WTC11 (cell line): ENCODE results near the gene MRPL11. TPM values are rescaled to one million over a fixed set of nuclear protein-coding genes. Genes with fewer than 3 reads are reported as not detected.

ENCODE experiments used
- ATAC-seq: fragments of 200-7000 bp; cut with Tn5 transposase; 2 replicates; pipeline ENCODE4 v1.10.0; 2021; ENCODE audit warnings: mild to moderate bottlenecking, moderate library complexity
- CTCF ChIA-PET: fragments of 300-600 bp; sonication (Branson Sonifier 250); formaldehyde crosslinking; loops from one replicate; lab custom pipeline; 2021; ENCODE audit warnings: antibody characterized with exemption; lab: Charles Lee
- POLR2A ChIA-PET: fragments of 350-600 bp; sonication (Branson Sonifier 250); formaldehyde crosslinking; loops from one replicate; lab custom pipeline; 2021; ENCODE audit warnings: antibody characterized with exemption; lab: Charles Lee
- DNase-seq: peaks from one replicate; pipeline ENCODE4 v3.0.0; 2021; ENCODE audit warnings: low spot score
- H3K27ac Mint-ChIP-seq: 2 replicates; pipeline ENCODE4 v1.8.0; 2021; ENCODE audit warnings: mixed read lengths
- H3K27me3 Mint-ChIP-seq: 2 replicates; pipeline ENCODE4 v1.8.0; 2021; ENCODE audit warnings: low read depth, mild to moderate bottlenecking, moderate library complexity, mixed read lengths
- H3K36me3 Mint-ChIP-seq: 2 replicates; pipeline ENCODE4 v1.8.0; 2021; ENCODE audit warnings: mixed read lengths
- H3K4me1 Mint-ChIP-seq: 2 replicates; pipeline ENCODE4 v1.8.0; 2022; ENCODE audit warnings: mixed read lengths
- H3K4me3 Mint-ChIP-seq: 2 replicates; pipeline ENCODE4 v1.8.0; 2021; ENCODE audit warnings: mild to moderate bottlenecking, moderate library complexity, mixed read lengths
- H3K9me3 Mint-ChIP-seq: 2 replicates; pipeline ENCODE4 v1.8.0; 2021; ENCODE audit warnings: mixed read lengths
- AR ChIP-seq: fragments of 250-450 bp; sonication (Bioruptor Pico); IDR thresholded peaks from 2 replicates; pipeline ENCODE4 v1.9.0; 2021; ENCODE audit warnings: mild to moderate bottlenecking
- ARID4B ChIP-seq: sonication (generic); formaldehyde crosslinking; IDR thresholded peaks from 2 replicates; pipeline ENCODE4 v1.8.0; 2023; ENCODE audit warnings: missing genetic modification reagents, mild to moderate bottlenecking, borderline replicate concordance
- ATF3 ChIP-seq: sonication (generic); formaldehyde crosslinking; conservative IDR thresholded peaks from 2 replicates; pipeline ENCODE4 v1.8.1; 2022; ENCODE audit warnings: mild to moderate bottlenecking, missing genetic modification reagents
- ERG ChIP-seq: fragments of 250-450 bp; sonication (Bioruptor Pico); IDR thresholded peaks from 2 replicates; pipeline ENCODE4 v1.8.0; 2021; ENCODE audit warnings: mild to moderate bottlenecking
- FOXJ3 ChIP-seq: sonication (generic); formaldehyde crosslinking; IDR thresholded peaks from 2 replicates; pipeline ENCODE4 v1.9.0; 2021; ENCODE audit warnings: missing genetic modification reagents, mild to moderate bottlenecking, borderline replicate concordance
- NR2C2 ChIP-seq: sonication (generic); formaldehyde crosslinking; IDR thresholded peaks from 2 replicates; pipeline ENCODE4 v1.8.0; 2022; ENCODE audit warnings: mild to moderate bottlenecking, missing genetic modification reagents
- PREB ChIP-seq: sonication (generic); formaldehyde crosslinking; IDR thresholded peaks from 2 replicates; pipeline ENCODE4 v1.8.1; 2022; ENCODE audit warnings: mild to moderate bottlenecking, missing genetic modification reagents, moderate library complexity, borderline replicate concordance
- RELA ChIP-seq: sonication (generic); formaldehyde crosslinking; IDR thresholded peaks from 2 replicates; pipeline ENCODE4 v1.8.1; 2022; ENCODE audit warnings: missing genetic modification reagents, mild to moderate bottlenecking, borderline replicate concordance
- SMAD3 ChIP-seq: sonication (generic); formaldehyde crosslinking; IDR thresholded peaks from 2 replicates; pipeline ENCODE4 v1.8.0; 2022; ENCODE audit warnings: missing genetic modification reagents, mild to moderate bottlenecking, borderline replicate concordance
- ZNF138 ChIP-seq: sonication (generic); formaldehyde crosslinking; conservative IDR thresholded peaks from 2 replicates; pipeline ENCODE4 v1.8.1; 2022; ENCODE audit warnings: mild to moderate bottlenecking, moderate library complexity, missing genetic modification reagents
- total RNA-seq: library from RNA; stranded (reverse); gene quantifications from 3 replicates; pipeline ENCODE4 v1.2.3, GENCODE V29; 2021

MRPL11 gene
- total RNA-seq, 1 experiment from 2014 or later, result 137 TPM

- TF ChIP-seq FOXJ3 (CRISPR knock-in tag), result no peak
- no peak for TF ChIP-seq PREB
- no peak for TF ChIP-seq RELA
- peak; percentile 84 for TF ChIP-seq NR2C2 (CRISPR knock-in tag)
- TF ChIP-seq ERG (CRISPR knock-in tag), result no peak
- no peak for TF ChIP-seq SMAD3 (CRISPR knock-in tag)
- TF ChIP-seq AR (CRISPR knock-in tag), result 0 out of 2 replicates have a peak, but pooled peaks have one; percentile 60
- peak; percentile 28; the same call in 1 of the 2 replicates for TF ChIP-seq ARID4B (CRISPR knock-in tag)
Observed at GRCh38 chr11:66438504-66439466, at the start of gene MRPL11 (continued).

GRCh38 chr11:66484806-66485380, 46.2 kb upstream of the MRPL11 start:
- no peak for TF ChIP-seq ATF3 (CRISPR knock-in tag)
- TF ChIP-seq ZNF138 (CRISPR knock-in tag), result no peak
- no peak for TF ChIP-seq RELA
- Mint-ChIP-seq H3K36me3 (peaks cover 17% of the 10 kb centered on the region), H3K4me3 (no peak overlapping the region), H3K9me3 (no peaks in the 10 kb centered on the region), H3K4me1 (peaks cover 4% of the 10 kb centered on the region; the same call in 1 of the 2 replicates), H3K27me3 (no peaks in the 10 kb centered on the region), H3K27ac (no peak overlapping the region)
- ATAC-seq, result no peak
- ChIA-PET POLR2A (no interaction called here), CTCF (interaction anchor here (1.1 kb wide), 1 partner anchor 8 kb away, joined by 4 read pairs; no protein-coding TSS in a partner anchor)
- DNase-seq, result no peak
